Panc1 (cell line): ENCODE results near the gene USP53.

Experiments
- CTCF ChIP-seq: fragments of 450-650 bp; IDR thresholded peaks from 2 replicates; pipeline ENCODE4 v1.5.1; 2017; ENCODE audit warnings: mild to moderate bottlenecking
- POLR2AphosphoS5 ChIP-seq: IDR thresholded peaks from 2 replicates; pipeline ENCODE4 v1.6.1; 2012; ENCODE audit warnings: mild to moderate bottlenecking, low read depth, low read length, moderate library complexity
- REST ChIP-seq, 2 experiments: IDR thresholded peaks; 2 replicates each; pipeline ENCODE4 v1.6.1; 2011 to 2012; ENCODE audit warnings: low read depth in 2 of 2, control low read depth in 1 of 2, low read length in 1 of 2, mild to moderate bottlenecking in 1 of 2, moderate library complexity in 1 of 2; ENCODE audit not compliant: insufficient read depth in 1 of 2
- SIN3A ChIP-seq: IDR thresholded peaks from 2 replicates; pipeline ENCODE4 v1.6.1; 2012; ENCODE audit warnings: low read depth, mild to moderate bottlenecking, low read length, moderate library complexity, borderline replicate concordance; ENCODE audit not compliant: insufficient read depth

- TF ChIP-seq POLR2AphosphoS5 (no peak), CTCF (no peak), REST (IDR thresholded peaks at IDR 0.05; ENCODE audit: insufficient read depth in 1 of 2, low read depth in 2 of 2, low read length in 1 of 2) (no peak), SIN3A (no peak)
These were observed 95.1 kb downstream of the USP53 start for GRCh38 chr4:119307606-119308005.
